ENCODE results near the gene LDLRAP1. TPM values are rescaled to one million over a fixed set of nuclear protein-coding genes. Genes with fewer than 3 reads are reported as not detected.

Gene LDLRAP1
- total and polyA plus RNA-seq, 2 of the 4 experiments (the other 2 are of a cell fraction), result 4.5 to 14.4 TPM

GRCh38 chr1:25504706-25505595, 38.5 kb upstream of the LDLRAP1 start (continued):
- no peak for TF ChIP-seq ELK1 (IDR thresholded peaks at IDR 0.05; ENCODE audit: borderline replicate concordance, low read depth, low read length)
- no peak for TF ChIP-seq MAZ (IDR thresholded peaks at IDR 0.05; ENCODE audit: borderline replicate concordance, low read depth, low read length)
- TF ChIP-seq POLR2A (IDR thresholded peaks at IDR 0.05; ENCODE audit: low read depth, low read length), result no peak
